Measurements from ENCODE around the gene ADGRG2.

DNA sequence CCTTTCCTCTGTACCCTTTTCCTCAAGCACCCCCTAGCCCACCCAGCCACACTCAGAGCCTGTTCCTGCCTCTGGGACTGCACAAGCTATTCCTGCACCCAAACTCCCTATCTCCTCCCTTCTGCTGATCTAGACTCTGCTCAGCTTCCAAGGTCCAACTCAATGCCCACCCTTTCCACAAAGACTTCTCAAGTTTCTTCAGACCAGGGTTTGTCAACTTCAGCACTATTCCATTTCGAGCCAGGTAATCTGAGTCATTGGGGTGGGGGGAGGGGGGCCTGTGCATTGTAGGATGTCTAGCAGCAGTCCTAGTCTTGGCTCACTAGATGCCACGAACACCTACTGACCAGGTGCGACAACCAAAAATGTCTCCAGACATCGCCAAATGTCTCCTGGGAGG is 175.7 kb downstream of the ADGRG2 start:
- TF ChIP-seq EP300 (IDR thresholded peaks at IDR 0.05; ENCODE audit: borderline replicate concordance) (no peak), TAF1 (IDR thresholded peaks at IDR 0.05; ENCODE audit: low read depth) (no peak), FOXM1 (IDR thresholded peaks at IDR 0.05; ENCODE audit: borderline replicate concordance, low read depth) (no peak), NFIC (IDR thresholded peaks at IDR 0.05) (no peak), RAD21 (IDR thresholded peaks at IDR 0.05; ENCODE audit: low read depth) (no peak), CREB1 (IDR thresholded peaks at IDR 0.05; ENCODE audit: low read depth) (no peak), TCF12 (IDR thresholded peaks at IDR 0.05; ENCODE audit: low read depth) (no peak), USF1 (IDR thresholded peaks at IDR 0.05) (no peak), ZBTB7A (IDR thresholded peaks at IDR 0.05; ENCODE audit: low read depth) (no peak), YY1 (IDR thresholded peaks at IDR 0.05; ENCODE audit: low read depth) (no peak)
- TF ChIP-seq, protein P1, sequence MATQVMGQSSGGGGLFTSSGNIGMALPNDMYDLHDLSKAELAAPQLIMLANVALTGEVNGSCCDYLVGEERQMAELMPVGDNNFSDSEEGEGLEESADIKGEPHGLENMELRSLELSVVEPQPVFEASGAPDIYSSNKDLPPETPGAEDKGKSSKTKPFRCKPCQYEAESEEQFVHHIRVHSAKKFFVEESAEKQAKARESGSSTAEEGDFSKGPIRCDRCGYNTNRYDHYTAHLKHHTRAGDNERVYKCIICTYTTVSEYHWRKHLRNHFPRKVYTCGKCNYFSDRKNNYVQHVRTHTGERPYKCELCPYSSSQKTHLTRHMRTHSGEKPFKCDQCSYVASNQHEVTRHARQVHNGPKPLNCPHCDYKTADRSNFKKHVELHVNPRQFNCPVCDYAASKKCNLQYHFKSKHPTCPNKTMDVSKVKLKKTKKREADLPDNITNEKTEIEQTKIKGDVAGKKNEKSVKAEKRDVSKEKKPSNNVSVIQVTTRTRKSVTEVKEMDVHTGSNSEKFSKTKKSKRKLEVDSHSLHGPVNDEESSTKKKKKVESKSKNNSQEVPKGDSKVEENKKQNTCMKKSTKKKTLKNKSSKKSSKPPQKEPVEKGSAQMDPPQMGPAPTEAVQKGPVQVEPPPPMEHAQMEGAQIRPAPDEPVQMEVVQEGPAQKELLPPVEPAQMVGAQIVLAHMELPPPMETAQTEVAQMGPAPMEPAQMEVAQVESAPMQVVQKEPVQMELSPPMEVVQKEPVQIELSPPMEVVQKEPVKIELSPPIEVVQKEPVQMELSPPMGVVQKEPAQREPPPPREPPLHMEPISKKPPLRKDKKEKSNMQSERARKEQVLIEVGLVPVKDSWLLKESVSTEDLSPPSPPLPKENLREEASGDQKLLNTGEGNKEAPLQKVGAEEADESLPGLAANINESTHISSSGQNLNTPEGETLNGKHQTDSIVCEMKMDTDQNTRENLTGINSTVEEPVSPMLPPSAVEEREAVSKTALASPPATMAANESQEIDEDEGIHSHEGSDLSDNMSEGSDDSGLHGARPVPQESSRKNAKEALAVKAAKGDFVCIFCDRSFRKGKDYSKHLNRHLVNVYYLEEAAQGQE (IDR thresholded peaks at IDR 0.05; ENCODE audit: low read depth) = no peak
